ENCODE measurements around the gene ZNF367.
A peak's percentile ranks its signal among the peaks of the same experiment; 100 is the strongest.

Gene ZNF367

DNA sequence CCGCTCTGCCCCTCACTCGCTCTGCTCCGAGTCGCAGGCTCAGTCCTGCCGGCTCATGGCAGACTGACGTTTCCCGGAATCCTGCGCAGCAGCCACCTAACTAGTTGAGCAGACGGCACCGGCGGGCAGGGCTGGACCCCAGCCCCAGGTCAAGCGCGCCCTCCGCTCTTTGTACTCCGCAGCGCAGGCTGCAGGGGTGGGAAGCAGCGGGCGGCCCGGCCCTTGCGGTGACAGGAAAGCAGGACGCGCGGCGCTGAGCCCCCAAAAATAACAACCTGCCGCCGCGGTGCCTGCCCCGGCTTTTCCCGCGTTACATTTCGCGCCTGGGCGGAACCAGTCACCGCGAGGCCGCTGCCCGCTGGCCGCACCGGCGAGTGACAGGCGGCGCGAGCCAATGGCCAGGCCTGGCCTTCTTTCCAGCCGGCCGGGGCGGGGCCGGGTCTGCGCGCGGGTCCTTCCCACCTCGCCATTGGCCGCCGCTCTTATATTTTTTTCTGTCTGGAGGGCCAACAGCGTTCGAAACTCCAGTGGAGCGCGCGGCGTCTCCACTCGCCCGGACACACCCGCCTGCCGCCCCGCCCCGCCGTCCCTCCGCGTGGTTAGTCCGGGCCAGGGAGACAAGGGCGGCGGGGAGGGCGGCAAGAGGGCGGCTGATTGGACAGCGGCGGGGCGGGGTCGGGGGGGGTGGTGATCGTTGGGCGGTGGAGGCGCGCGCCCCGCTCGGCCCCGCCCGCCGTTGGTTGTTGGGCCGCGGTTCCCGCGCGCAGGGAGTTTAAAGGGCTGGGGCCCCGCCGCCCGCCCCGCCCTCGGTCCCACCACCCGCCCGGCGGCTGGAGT lies at the start of gene ZNF367:
TSS of gene ZNF367 (minus strand) at position 288 of the 837 bp plus-strand sequence. CDS start 338 bp downstream, outside the sequence.
- TF ChIP-seq POLR2A (IDR thresholded peaks at IDR 0.05; ENCODE audit: extremely low read depth, insufficient read length): peak; percentile 60
- TF ChIP-seq, protein P1, sequence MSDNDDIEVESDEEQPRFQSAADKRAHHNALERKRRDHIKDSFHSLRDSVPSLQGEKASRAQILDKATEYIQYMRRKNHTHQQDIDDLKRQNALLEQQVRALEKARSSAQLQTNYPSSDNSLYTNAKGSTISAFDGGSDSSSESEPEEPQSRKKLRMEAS (IDR thresholded peaks at IDR 0.05; ENCODE audit: low read depth, low read length): peak; percentile 43
- TF ChIP-seq, protein P2, sequence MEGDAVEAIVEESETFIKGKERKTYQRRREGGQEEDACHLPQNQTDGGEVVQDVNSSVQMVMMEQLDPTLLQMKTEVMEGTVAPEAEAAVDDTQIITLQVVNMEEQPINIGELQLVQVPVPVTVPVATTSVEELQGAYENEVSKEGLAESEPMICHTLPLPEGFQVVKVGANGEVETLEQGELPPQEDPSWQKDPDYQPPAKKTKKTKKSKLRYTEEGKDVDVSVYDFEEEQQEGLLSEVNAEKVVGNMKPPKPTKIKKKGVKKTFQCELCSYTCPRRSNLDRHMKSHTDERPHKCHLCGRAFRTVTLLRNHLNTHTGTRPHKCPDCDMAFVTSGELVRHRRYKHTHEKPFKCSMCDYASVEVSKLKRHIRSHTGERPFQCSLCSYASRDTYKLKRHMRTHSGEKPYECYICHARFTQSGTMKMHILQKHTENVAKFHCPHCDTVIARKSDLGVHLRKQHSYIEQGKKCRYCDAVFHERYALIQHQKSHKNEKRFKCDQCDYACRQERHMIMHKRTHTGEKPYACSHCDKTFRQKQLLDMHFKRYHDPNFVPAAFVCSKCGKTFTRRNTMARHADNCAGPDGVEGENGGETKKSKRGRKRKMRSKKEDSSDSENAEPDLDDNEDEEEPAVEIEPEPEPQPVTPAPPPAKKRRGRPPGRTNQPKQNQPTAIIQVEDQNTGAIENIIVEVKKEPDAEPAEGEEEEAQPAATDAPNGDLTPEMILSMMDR (IDR thresholded peaks at IDR 0.05; ENCODE audit: low read depth, low read length): no peak
- TF ChIP-seq MYC (IDR thresholded peaks at IDR 0.05; ENCODE audit: low read depth, low read length): peak; percentile 80
- peak within 1 kb of the TSS; percentile 98 for H3K4me3 ChIP-seq (ENCODE audit: low read depth, low read length)
- DNase-seq (ENCODE audit: low read depth): peak; percentile 98

DNA sequence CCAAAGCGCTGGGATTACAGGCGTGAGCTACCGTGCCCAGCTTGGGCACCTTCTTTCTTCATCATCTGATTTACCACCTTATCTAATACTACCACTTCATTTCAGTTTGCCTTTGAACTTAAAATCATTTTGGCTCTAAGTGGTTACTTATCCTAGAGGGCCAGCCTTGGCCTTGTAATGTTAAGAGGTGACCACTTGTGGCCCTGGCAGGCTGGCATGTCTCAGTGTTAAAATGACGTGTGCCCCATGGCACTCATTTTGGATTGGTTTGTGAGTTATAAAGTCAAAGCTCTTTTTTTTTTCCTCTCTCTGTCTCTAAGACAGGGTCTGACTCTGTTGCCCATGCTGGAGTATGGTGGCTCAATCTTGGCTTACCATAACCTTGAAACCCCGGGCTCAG lies 49.6 kb upstream of the ZNF367 start:
- no peak overlapping the region for H3K4me3 ChIP-seq (ENCODE audit: low read depth, low read length)
- TF ChIP-seq, protein P1 (IDR thresholded peaks at IDR 0.05; ENCODE audit: low read depth, low read length): no peak
- TF ChIP-seq POLR2A (IDR thresholded peaks at IDR 0.05; ENCODE audit: extremely low read depth, insufficient read length) (no peak), MYC (IDR thresholded peaks at IDR 0.05; ENCODE audit: low read depth, low read length) (no peak)
- TF ChIP-seq, protein P2 (IDR thresholded peaks at IDR 0.05; ENCODE audit: low read depth, low read length): no peak
- DNase-seq (ENCODE audit: low read depth): no peak

DNA sequence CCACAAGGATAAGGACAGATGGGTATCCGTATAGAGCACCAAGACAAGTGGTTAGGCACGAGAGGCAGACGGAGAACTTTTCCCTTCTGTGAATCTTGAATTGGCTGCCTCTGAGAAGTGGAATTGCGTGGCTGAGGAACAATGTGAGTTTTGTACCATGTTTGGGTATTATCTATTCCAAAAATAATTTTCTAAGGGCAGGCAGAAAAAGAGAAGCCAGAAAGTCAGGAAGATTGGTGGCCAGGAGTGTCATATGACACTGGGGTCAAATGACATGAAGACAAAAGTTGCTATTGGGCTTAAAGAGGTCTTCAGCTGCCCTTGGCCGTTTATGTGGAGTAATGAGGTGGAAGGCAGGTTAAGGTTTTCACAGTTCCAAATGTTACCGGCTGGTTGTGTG lies 46.3 kb upstream of the ZNF367 start:
- H3K4me3 ChIP-seq (ENCODE audit: low read depth, low read length): no peak overlapping the region
- no peak for TF ChIP-seq POLR2A (IDR thresholded peaks at IDR 0.05; ENCODE audit: extremely low read depth, insufficient read length)
- TF ChIP-seq, protein P2 (IDR thresholded peaks at IDR 0.05; ENCODE audit: low read depth, low read length): no peak
- no peak for TF ChIP-seq MYC (IDR thresholded peaks at IDR 0.05; ENCODE audit: low read depth, low read length)
- TF ChIP-seq, protein P1 (IDR thresholded peaks at IDR 0.05; ENCODE audit: low read depth, low read length): no peak
- no peak for DNase-seq (ENCODE audit: low read depth)

DNA sequence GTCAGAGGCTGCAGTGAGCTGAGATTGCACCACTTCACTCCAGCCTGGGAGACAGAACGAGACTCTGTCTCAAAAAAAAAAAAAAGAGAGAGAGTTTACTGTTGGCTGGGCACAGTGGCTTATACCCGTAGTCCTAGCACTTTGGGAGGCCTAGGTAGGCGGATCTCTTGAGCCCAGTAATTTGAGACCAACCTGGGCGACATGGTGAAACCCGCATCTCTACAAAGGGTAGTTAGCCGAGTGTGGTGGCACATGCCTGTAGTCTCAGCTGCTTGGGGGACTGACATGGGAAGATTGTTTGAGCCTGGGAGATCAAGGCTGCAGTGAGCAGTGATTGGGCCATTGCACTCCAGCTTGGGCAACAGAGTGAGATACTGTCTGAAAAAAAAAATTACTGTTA lies 44.4 kb upstream of the ZNF367 start:
- TF ChIP-seq, protein P2 (IDR thresholded peaks at IDR 0.05; ENCODE audit: low read depth, low read length): no peak
- TF ChIP-seq, protein P1 (IDR thresholded peaks at IDR 0.05; ENCODE audit: low read depth, low read length): no peak
- TF ChIP-seq MYC (IDR thresholded peaks at IDR 0.05; ENCODE audit: low read depth, low read length): no peak
- no peak for TF ChIP-seq POLR2A (IDR thresholded peaks at IDR 0.05; ENCODE audit: extremely low read depth, insufficient read length)
- DNase-seq (ENCODE audit: low read depth): no peak
- no peak overlapping the region for H3K4me3 ChIP-seq (ENCODE audit: low read depth, low read length)

DNA sequence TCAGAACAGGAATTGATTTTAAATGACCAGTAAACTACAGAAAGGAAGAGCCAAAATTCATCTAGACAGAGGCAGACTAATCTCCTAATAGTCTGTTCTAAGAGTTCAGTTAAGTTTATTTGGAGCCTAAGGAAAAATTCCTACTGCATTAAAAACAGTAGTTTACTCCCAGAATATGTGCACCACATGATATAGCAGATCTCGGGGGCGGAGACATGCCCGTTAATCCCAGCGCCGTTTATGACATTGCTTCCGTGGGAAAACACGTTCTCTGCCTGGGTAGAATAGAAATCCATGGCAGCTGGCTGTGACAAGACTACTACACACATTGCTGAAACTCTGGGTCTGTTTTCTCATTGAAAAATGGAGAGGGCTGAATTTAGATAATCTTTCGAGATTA lies 43.2 kb upstream of the ZNF367 start:
- no peak overlapping the region for H3K4me3 ChIP-seq (ENCODE audit: low read depth, low read length)
- no peak for DNase-seq (ENCODE audit: low read depth)
- TF ChIP-seq, protein P2 (IDR thresholded peaks at IDR 0.05; ENCODE audit: low read depth, low read length): no peak
- TF ChIP-seq MYC (IDR thresholded peaks at IDR 0.05; ENCODE audit: low read depth, low read length) (no peak), POLR2A (IDR thresholded peaks at IDR 0.05; ENCODE audit: extremely low read depth, insufficient read length) (no peak)
- TF ChIP-seq, protein P1 (IDR thresholded peaks at IDR 0.05; ENCODE audit: low read depth, low read length): no peak
